Prostate gland (tissue), 2 donors: ENCODE results near the gene OR51F1. TPM values are rescaled to one million over a fixed set of nuclear protein-coding genes. Genes with fewer than 3 reads are reported as not detected.

Experiments used
- DNase-seq: peaks from one replicate; pipeline ENCODE4 v3.0.0-alpha.2; 2019; ENCODE audit warnings: low spot score
- H3K27ac ChIP-seq, 2 donors: fragments of 200-600 bp; sonication (generic); 2 replicates each; pipeline ENCODE4 v1.5.1; 2017 to 2019
- H3K27me3 ChIP-seq: fragments of 200-600 bp; sonication (generic); replicated peaks from 2 replicates; pipeline ENCODE4 v1.5.1; 2019; ENCODE audit not compliant: insufficient read depth
- H3K36me3 ChIP-seq, 2 donors: fragments of 200-600 bp; sonication (generic); 1 replicate in 1 of 2; 2 replicates in 1 of 2; pipeline versions ENCODE4 v1.5.1 to v1.8.1; 2017 to 2019
- H3K4me1 ChIP-seq: fragments of 200-600 bp; sonication (generic); replicated peaks from 2 replicates; pipeline ENCODE4 v1.5.1; 2019
- H3K4me3 ChIP-seq, 2 donors: fragments of 200-600 bp; sonication (generic); 2 replicates each; pipeline ENCODE4 v1.5.1; 2017 to 2019
- H3K9me3 ChIP-seq: fragments of 200-600 bp; sonication (generic); 2 replicates; pipeline ENCODE4 v1.5.1; 2017
- POLR2A ChIP-seq: fragments of 450-650 bp; IDR thresholded peaks from one replicate; pipeline ENCODE4 v1.6.1; 2016; ENCODE audit warnings: antibody characterized with exemption, mild to moderate bottlenecking
- POLR2AphosphoS5 ChIP-seq: sonication (generic); formaldehyde crosslinking; IDR thresholded peaks from one replicate; pipeline ENCODE4 v1.6.1; 2017; ENCODE audit warnings: antibody characterized with exemption
- WGBS: methylation state at CpG from one replicate; pipeline ENCODE4 v1.1.5; 2018; 5-methylcytosine and 5-hydroxymethylcytosine counted together
- intact Hi-C: fragments of 100-400 bp; cut with DNase I; formaldehyde crosslinking; loops from one replicate; pipeline ENCODE4 v1.14.2; 2022
- total RNA-seq, 2 donors: library from RNA; depleted of rRNA; stranded (reverse); fragments of >200 nt; gene quantifications; one replicate each; pipeline ENCODE4 v1.1.0, GENCODE V29; 2016
- TF ChIP-seq, protein P1 (sequence below), 4 experiments: fragments of 200-600 bp in 2 of 4; fragments of 450-650 bp in 2 of 4; sonication (generic) in 2 of 4; IDR thresholded peaks; 1 replicate in 3 of 4; 2 replicates in 1 of 4; pipeline ENCODE4 v1.5.1; 2016 to 2019; ENCODE audit warnings: antibody characterized with exemption in 4 of 4, mild to moderate bottlenecking in 2 of 4, moderate library complexity in 2 of 4

The OR51F1 gene
- total RNA-seq, 2 donors from 2014 or later = not detected

DNA sequence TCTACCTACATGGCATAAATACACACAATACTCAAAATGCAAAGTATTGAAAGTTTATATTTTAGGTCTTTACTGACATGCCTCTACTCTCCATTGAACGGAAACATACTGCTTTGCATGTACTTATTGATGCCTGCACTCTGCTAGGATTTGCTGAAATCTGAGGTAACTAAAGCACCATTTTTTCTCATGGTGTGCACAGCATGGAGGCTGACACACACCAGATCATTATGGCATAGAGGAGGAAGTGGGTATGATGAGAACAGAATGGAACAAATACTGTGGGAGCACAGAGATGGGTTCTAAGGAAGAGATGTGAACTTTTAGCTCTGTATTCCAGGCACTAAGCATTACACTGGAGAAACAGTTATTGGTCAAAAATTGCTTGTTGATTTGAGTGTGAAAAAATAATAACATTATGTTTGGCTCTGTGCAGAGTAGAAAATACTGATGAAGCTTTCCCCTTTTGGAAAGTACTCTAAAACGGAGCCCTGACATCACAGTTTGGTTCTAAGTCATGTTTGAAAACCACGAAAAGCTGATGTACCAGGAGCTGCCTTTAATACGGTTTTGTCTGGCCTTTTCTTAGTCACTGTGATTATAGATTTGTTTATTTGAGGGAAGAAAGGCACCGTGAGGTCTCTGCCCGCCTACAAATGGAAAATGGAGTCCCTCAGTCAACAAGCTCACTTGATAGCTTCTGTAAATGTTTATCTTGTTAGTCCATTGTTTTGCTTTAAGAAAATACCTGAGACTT, 28.9 kb upstream of the OR51F1 start:
- Histone ChIP-seq H3K27ac (no peak overlapping the region), H3K4me1 (no peaks in the 10 kb centered on the region), H3K36me3 (no peaks in the 10 kb centered on the region), H3K9me3 (no peaks in the 10 kb centered on the region), H3K4me3 (no peak overlapping the region), H3K27me3 (no peaks in the 10 kb centered on the region)
- intact Hi-C loops = no loop called here
- DNase-seq = no peak
- 58% methylated on average over 6 of the region's 6 CpGs for WGBS
- TF ChIP-seq, protein P1, sequence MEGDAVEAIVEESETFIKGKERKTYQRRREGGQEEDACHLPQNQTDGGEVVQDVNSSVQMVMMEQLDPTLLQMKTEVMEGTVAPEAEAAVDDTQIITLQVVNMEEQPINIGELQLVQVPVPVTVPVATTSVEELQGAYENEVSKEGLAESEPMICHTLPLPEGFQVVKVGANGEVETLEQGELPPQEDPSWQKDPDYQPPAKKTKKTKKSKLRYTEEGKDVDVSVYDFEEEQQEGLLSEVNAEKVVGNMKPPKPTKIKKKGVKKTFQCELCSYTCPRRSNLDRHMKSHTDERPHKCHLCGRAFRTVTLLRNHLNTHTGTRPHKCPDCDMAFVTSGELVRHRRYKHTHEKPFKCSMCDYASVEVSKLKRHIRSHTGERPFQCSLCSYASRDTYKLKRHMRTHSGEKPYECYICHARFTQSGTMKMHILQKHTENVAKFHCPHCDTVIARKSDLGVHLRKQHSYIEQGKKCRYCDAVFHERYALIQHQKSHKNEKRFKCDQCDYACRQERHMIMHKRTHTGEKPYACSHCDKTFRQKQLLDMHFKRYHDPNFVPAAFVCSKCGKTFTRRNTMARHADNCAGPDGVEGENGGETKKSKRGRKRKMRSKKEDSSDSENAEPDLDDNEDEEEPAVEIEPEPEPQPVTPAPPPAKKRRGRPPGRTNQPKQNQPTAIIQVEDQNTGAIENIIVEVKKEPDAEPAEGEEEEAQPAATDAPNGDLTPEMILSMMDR (IDR thresholded peaks at IDR 0.05) = no peak
- TF ChIP-seq POLR2AphosphoS5 (no peak), POLR2A (no peak)

DNA sequence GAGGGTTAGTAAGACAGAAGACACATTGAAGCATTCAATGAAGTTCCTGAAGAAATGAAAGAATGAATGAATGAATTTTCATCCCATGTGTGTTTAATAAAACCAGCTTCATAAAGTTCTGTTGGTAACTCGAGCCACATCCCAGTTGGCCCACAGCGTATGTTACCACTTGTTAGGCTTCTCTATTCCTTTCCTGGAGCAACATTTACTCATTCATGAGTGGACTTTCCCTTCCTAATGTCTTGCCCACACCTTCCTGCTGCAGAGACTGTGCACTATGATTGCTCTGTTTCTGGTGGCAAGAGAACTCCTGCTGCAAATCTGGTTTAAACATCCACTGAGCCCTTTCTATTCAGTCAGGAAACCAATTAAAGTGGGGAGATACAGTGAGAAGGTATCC, 27.5 kb upstream of the OR51F1 start:
- H3K4me1 ChIP-seq = no peaks in the 10 kb centered on the region
- 28% methylated on average over 2 of the region's 2 CpGs for WGBS
- intact Hi-C loops = no loop called here
- no peak overlapping the region for H3K27ac ChIP-seq
- H3K4me3 ChIP-seq = no peak overlapping the region
- no peaks in the 10 kb centered on the region for H3K27me3 ChIP-seq
- TF ChIP-seq POLR2AphosphoS5 (no peak), POLR2A (no peak)
- TF ChIP-seq, protein P1 (IDR thresholded peaks at IDR 0.05) = no peak
- no peaks in the 10 kb centered on the region for H3K9me3 ChIP-seq
- H3K36me3 ChIP-seq = no peaks in the 10 kb centered on the region
- no peak for DNase-seq

DNA sequence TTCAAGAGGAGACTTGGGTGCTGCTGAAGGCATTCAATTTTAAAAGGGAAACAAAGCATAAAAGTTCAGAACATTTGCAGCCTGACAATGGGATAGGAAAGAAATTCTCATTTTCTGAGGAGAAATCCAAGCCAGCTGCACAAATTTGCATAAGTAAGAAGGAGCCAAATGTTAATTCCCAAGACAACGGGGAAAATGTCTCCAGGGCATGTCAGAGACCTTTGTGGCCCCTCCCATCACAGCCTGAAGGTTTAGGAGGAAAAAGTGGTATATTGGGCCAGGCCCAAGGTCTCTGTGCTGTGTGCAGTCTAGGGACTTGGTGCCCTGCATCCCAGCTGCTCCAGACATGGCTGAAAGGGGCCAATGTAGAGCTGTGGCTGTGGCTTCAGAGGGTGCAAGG, 12.7 kb upstream of the OR51F1 start:
- no peaks in the 10 kb centered on the region for H3K27me3 ChIP-seq
- H3K36me3 ChIP-seq = no peaks in the 10 kb centered on the region
- 60% methylated on average over 1 of the region's 1 CpG for WGBS
- DNase-seq = no peak
- no peaks in the 10 kb centered on the region for H3K9me3 ChIP-seq
- intact Hi-C loops = no loop called here
- no peak overlapping the region for H3K27ac ChIP-seq
- H3K4me1 ChIP-seq = no peaks in the 10 kb centered on the region
- TF ChIP-seq, protein P1 (IDR thresholded peaks at IDR 0.05) = no peak
- TF ChIP-seq POLR2A (no peak), POLR2AphosphoS5 (no peak)
- no peak overlapping the region for H3K4me3 ChIP-seq

DNA sequence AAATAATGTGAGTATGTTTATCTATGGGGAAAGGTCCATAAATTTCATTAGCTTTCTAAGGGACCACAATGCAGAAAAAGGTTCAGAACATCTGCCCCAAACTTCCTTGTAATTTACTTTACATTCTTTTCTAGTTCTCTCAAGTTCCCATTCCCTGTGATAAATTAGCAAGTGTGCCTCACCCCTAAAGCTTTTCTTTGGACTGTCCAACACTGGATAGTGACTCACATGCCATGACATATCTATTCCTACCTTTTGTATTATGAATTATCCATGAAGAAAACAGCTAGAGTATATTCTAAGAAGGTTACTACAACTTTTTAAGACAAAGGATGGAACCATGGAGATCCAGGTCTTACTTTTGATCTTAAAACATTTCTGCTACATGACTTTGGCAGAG, 1.6 kb downstream of the OR51F1 start:
- TF ChIP-seq POLR2AphosphoS5 (no peak), POLR2A (no peak)
- TF ChIP-seq, protein P1 (IDR thresholded peaks at IDR 0.05) = no peak
- Histone ChIP-seq H3K9me3 (no peaks in the 10 kb centered on the region), H3K27ac (no peak overlapping the region), H3K27me3 (no peaks in the 10 kb centered on the region), H3K4me3 (no peak overlapping the region), H3K36me3 (no peaks in the 10 kb centered on the region), H3K4me1 (no peaks in the 10 kb centered on the region)
- intact Hi-C loops = no loop called here
- DNase-seq = no peak

DNA sequence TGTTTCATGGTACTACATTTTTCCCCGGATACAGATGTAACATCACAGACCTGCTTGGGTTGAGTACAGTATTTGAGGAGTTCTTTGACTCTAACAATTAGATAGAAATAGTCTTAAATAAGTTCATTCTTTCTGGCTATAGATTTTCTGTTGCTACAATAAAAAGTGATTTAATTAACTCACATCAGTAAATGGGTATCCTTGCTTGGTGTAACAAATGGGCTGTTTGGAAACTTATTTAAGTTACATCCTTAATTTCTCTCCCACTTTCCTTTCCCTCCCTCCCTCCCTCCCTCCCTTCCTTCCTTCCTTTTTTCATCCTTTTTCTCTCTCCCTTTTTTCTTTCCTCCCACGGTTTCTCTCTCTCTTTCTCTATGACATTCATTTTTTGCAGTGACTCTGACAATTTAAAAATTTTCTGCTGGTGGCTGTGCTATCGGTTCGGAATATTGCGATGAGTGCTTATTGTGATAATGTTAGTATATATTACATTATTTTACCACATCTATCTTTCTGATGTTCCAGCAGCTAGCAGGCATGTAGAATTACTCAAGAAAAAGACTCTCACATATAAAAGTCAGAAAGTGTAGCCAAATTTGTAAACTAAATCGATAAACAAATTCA, 3.2 kb downstream of the OR51F1 start:
- H3K4me3 ChIP-seq = no peak overlapping the region
- H3K9me3 ChIP-seq = no peaks in the 10 kb centered on the region
- DNase-seq = no peak
- no peaks in the 10 kb centered on the region for H3K36me3 ChIP-seq
- no peaks in the 10 kb centered on the region for H3K4me1 ChIP-seq
- WGBS = 95% methylated on average over 6 of the region's 6 CpGs
- no peaks in the 10 kb centered on the region for H3K27me3 ChIP-seq
- TF ChIP-seq POLR2AphosphoS5 = no peak
- no peak for TF ChIP-seq POLR2A
- TF ChIP-seq, protein P1 (IDR thresholded peaks at IDR 0.05) = no peak
- H3K27ac ChIP-seq = no peak overlapping the region
- intact Hi-C loops = no loop called here
